Measurements from ENCODE around the gene NCMAP. TPM values are rescaled to one million over a fixed set of nuclear protein-coding genes. Genes with fewer than 3 reads are reported as not detected.

The NCMAP gene
- total and polyA plus RNA-seq, 2 of the 8 experiments (the other 6 are each of a cell fraction or from before 2014, with no cell fraction given), result 0.21 to 0.39 TPM

- no peak for TF ChIP-seq SIN3A (conservative IDR thresholded peaks at IDR 0.05 in 1 of 2, IDR thresholded peaks at IDR 0.05 in 1 of 2; ENCODE audit: low read depth in 1 of 2, low read length in 2 of 2)
Measured at GRCh38 chr1:24557711-24558131, 1.8 kb downstream of the NCMAP start (continued).

Data from H1 (cell line).